Activated CD4-positive, alpha-beta T cell treated with anti-CD3 and anti-CD28 coated beads for 4 hours (primary cell): ENCODE measurements around the gene UBTD2.

Experiments
- DNase-seq, 2 donors: peaks; one replicate each; pipeline ENCODE4 v3.0.0-alpha.2; 2020

The UBTD2 gene

DNA sequence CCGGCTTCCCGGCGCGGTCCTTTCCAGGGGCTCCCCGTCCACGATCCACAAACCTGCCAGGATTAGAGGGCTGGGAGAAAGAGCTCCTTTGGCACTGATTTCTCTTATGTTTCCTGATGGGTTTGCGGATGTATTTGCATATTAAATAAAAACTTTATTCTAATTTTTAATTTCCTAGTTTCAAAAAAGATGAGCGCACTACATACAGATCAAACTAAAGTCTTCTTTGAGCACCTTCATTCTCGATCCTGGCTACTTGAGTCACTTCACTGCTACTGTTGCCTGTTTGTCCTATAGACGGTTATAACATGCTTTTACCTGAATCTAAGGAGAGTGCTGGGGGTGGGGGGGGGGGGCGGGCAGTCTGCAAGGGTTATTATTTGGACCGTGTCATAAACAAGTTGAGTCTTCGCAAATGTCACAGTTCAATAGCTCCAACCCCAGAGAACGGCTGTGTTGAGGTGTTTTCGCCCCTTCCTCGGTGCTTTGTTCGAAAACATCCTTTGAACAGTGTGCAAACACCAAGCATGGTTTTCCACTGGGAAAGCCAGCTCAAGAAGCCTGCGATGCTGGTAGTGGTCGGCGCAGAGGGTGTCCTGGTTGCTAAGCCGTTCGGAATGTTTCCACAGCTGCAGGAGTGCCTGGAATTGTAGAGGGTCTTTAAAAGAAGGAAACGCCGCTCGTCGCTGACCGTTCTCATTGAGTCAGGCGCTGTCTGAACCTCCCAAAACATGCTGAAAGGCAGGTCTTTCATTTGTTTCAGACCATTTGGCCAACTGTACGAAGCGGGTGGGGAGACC is 94.5 kb downstream of the UBTD2 start:
- DNase-seq = no peak

- DNase-seq = peak; percentile 86 to 88
Observed at GRCh38 chr5:172188033-172188892, 95.3 kb downstream of the UBTD2 start, which contains the start of gene STK10. Gene STK10 (minus strand): TSS chr5:172188224. CDS start chr5:172188042, 182 bp downstream.

- peak; percentile 69 to 72 for DNase-seq
Observed at GRCh38 chr5:172187118-172188032, 96.2 kb downstream of the UBTD2 start.

DNA sequence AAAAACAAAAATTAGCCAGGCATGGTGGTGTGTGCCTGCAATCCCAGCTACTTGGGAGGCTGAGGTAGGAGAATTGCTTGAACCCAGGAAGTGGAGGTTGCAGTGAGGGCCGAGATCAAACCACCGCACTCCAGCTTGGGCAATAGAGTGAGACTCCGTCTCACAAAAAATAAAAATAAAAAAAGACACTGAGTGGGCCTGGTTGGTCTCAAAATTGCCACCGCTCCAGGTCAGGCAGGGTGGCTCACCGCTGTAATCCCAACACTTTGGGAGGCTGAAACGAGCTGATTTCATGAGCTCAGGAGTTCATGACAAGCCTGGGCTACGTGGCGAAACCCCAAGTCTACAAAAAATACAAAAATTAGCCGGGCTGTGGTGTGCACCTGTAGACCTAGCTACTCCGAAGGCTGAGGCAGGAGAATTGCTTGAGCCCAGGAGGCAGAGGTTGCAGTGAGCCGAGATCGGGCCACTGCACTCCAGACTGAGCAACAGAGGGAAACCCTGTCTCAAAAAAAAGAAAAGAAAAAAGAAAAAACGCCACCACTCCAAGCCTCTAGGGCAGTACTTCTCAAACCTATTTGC is 97.4 kb downstream of the UBTD2 start:
- no peak for DNase-seq

DNA sequence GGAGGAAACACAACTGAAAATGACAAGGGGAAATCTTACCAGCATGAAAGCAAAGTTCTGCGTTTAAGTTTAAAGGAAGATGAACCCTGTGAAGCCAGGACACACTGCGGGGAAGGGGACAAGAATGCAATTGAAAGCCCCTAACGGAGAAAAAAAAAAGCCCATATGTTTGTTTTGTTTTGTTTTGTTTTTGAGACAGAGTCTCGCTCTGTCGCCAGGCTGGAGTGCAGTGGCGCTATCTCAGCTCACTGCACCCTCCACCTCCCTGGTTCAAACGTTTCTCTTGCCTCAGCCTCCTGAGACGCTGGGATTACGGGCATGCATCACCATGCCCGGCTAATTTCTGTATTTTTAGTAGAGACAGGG is 98.5 kb downstream of the UBTD2 start:
- no peak for DNase-seq

DNA sequence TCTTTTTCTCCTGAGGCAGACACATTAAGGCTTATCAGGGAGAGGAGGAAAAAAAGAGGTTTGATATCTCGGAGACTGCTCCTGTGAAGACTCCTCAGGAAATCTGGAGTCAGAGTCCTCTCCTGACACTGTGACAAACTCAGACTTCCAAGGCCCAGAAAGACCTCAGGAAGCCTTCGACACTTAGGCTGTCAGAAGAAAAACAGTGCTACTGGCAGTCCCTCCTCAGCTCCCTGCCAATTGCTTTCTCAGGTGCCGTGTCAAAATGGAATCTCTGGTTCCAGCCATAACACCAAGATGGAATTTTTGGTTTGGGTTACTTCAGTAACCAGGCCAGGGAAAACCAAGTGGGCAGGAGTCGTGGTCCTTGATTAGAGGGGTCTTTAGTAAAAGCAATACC is 99.7 kb downstream of the UBTD2 start:
- no peak for DNase-seq

DNA sequence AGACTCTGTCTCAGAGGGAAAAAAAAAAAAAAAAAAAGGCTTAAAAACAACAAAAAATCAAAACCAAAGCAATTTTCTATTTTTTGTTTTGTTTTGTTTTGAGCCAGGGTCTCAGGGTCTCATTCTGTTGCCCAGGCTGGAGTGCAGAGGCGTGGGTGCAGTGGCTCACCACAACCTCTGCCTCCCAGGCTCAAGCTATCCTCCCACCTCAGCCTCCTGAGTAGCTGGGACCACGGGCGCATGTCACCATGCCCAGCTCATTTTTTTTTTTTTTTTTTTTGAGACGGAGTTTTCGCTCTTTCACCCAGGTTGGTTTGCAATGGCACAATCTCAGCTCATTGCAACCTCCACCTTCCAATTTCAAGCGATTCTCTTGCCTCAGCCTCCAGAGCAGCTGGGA is 101.3 kb downstream of the UBTD2 start:
- no peak for DNase-seq

GRCh38 chr5:172180936-172181335 is 102.6 kb downstream of the UBTD2 start:
- no peak for DNase-seq

DNA sequence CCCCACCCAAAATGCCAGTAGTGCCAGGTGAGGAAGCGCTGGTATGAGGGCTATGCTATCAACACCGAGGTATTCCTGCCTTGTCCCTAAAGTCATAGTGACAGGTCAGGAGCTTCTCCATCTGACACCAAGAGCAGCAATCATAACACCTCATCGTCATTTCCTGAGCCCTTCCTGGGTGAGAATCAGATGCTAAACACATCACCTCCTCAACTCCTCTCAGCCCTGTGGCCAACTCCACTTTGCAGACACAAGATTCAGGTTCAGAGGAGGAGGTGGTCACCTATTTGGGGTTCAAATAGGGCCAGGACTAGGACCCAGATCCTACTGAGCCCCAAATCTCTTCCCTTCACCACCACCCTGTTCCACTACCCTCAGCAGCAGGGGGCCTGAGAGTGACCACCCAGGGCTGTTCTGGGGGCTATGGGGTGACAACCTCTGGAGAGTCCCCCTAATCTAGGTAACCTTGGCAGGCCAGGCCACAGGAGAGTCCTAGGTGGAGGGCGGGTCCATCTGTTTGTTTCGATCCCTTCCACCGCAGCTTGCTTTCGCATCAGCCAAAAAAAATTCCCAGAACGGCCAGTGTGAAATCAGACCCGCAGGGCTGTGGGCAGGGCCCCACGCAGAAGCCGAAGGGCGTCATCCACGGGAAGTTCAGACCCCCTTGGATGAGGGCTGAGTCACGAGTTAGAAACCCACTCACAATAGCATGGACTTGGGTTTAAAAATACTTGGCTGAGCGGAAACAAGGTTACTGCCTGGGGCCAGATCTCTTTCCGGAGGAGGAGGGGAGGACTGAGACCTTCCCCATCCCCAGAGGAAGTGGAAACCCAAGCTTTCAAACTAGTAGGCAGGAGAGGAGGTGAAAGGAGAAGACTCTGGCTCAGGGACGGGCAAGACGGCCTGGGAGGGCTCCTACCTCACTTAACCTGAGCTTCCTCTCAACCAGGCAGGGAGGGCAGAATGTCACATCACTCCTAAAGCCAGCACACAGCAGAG is 104.3 kb downstream of the UBTD2 start:
- peak; percentile 37 for DNase-seq

DNA sequence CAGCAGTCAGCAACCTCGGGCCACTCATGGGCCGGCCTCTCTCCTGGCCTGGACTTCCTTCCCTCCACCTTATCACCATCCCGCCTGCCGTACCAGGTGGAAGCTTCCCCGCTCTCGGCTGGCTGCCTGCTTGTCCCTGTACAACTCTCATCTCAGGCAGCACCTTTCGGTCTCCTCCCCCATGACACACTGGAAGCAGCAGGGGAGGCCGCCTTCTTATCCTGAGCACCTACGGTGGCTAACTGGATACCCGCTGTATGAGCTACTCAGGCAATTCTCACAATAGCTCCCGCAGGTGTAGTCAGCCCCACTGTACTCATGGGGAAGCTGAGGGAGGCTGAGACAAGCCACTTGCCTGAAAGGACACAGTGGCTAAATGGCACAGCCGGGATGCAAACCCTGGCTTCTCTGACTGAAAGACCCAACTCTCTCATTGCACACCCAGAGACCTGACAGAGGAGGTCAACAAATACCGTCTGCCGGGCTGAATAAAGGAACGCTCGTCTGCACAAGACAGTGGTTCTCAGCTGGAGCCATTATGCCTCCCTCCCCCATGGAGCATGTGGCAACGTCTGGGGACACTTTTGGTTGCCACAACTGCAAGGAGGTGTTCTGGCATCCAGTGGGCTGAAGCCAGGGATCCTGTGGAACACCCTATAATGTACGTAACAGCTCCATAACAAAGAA is 105.1 kb downstream of the UBTD2 start:
- peak in 1 of 2 donors; percentile 29 for DNase-seq

DNA sequence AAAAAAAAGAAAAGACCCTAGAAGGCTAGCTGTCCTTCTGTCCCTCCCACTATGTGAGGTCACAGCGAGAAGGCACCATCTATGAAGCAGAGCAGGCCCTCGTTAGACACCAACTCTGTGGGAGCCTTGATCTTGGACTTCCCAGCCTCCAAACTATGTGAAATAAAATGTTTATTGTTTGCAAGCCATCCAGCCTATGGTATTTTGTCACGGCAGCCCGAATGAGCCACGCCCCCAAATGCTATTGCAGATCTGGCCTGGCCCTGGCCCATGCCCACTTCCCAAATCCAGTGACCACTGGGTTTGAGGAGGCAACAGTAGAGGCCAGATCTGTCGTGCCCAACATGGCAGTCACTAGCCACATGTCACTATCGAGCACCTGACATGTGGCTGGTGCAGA is 106.4 kb downstream of the UBTD2 start:
- no peak for DNase-seq

GRCh38 chr5:172175263-172175719 is 108.3 kb downstream of the UBTD2 start:
- DNase-seq = peak; percentile 82 to 84

DNA sequence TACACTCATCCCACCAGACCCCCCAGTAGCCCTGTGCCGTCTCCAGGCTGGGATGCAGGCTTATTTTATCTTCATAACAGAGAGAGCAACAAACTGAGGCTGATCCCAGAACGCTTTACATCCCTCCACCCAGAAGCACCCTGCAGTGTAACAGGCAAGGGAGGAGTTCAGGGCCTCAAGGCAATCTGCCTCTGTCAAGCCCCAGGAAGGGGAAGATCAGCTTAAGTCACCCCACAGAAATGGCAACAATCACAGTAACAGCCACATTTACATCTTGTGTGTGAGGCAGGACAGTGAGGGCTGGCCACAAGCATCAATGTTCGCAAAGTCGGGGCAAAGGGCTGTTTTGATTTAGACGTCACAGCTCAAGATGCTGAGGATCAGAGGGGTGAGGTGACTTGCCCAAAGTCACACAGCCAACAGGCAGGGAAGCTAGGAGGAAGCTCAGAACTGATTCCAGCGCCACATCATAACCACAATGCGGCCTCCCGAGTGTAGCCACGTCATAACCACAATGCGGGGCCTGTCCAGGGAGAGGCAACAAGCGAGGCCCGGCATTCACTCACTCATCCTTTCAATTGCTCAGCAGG is 109.9 kb downstream of the UBTD2 start:
- DNase-seq = peak; percentile 59 to 66

DNA sequence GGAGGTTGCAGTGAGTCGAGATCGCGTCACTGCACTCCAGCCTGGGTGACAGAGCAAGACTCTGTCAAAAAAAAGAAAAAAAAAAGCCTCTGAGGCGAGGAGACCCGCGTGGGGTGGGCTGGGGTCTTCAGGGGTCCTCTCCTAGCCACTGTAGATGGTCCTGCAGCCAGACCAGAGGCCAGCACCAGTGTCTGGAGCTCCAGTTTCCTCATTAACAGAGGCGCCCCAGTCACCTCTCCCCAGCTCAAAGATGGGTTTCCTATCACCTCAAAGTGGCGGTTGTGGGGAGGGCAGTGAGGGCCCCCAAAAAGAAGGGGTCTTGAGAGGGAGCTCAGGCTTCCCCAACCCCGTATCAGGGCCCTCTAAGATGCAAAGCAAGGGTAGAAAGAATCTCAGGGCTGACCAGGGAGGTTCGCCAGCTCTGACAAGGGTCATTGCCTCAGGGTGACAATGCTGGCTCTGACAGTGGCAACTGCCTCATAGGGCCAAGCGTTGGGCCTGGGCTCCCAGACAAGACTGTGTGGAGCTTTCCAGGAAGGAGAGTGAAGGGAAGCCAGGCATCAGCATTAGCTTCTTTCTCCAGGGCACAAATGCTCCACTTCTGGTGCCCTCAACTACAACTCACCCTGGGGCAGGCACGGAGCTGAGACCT is 110.5 kb downstream of the UBTD2 start:
- no peak for DNase-seq

- no peak for DNase-seq
Observed at GRCh38 chr5:172171118-172171517, 112.4 kb downstream of the UBTD2 start.

DNA sequence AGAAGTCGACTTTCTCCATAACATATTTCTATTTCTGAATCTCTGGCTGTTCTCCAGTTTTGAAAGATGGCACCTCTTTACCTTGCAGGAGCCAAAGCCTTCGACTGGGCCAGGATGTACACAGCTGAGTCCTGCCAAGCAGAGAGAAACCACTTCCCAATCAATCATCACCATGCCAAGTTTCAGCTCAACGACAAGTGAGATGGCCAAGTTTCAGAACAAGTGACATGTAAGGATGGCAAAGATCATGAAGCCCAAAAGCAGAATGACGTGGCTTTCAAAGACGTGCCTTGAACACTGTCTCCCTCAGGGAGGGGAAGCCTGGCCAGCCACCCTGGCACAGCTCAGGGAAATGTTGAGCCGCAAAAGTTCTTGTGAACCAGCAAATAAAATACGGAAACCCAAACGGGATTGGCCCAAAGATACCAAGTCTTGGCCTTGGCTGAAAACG is 113.3 kb downstream of the UBTD2 start:
- DNase-seq = no peak

DNA sequence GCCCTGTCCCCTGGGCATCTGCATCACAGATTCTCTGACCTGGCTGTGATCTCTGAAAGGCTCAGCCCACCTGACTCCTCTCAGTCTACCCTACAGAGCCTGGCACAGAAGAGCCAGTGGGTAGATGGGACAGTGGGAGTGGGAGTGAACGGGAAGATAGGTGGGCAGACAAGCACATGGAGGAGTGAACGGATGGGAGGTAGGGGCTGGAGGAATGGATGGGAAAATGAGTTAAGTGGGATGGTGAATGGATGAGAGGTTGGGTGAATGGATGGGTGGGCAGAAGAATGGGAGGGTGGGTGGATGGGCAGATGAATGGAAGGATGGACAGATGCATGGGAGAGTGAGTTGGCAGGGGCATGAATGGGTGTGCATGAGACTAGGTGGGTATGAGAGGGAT is 114.3 kb downstream of the UBTD2 start:
- no peak for DNase-seq

DNA sequence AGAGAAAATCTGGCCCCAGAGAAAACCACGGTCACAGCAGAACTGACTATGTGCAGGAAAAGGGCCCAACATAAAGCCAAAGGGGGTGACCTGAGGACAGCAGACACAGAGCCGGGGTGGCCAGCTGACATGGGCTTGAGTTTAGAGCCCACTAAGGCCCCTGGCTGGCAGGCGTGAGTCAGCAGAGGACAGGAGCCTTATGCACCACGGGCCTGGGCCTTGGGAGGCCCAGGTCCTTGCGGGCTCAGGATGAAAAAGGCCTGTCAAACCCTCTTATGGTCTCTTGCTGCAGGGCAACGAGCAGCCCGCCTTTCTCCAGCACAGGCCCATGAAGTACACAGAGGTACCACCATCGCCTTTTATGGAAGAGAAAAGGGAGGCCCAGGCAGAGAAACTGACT is 115.3 kb downstream of the UBTD2 start:
- no peak for DNase-seq

GRCh38 chr5:172167895-172168294 is 115.7 kb downstream of the UBTD2 start:
- DNase-seq = no peak
